RPMI8226 (cell line): ENCODE measurements around the gene AP5Z1.

Experiments
- DNase-seq: peaks from one replicate; pipeline ENCODE4 v3.0.0-alpha.2; 2015

The AP5Z1 gene

GRCh38 chr7:4766666-4767519 is 8.5 kb upstream of the AP5Z1 start:
- no peak for DNase-seq

- DNase-seq, result no peak
These were observed 6.5 kb upstream of the AP5Z1 start for GRCh38 chr7:4768597-4769569.

- no peak for DNase-seq
These were observed 5.7 kb upstream of the AP5Z1 start for GRCh38 chr7:4769761-4770160.

GRCh38 chr7:4770886-4771285 is 4.5 kb upstream of the AP5Z1 start:
- no peak for DNase-seq

GRCh38 chr7:4771737-4772136 is 3.7 kb upstream of the AP5Z1 start:
- no peak for DNase-seq

- no peak for DNase-seq
These were observed 3.1 kb upstream of the AP5Z1 start for GRCh38 chr7:4772306-4772705.

- DNase-seq, result no peak
These were observed 1.4 kb upstream of the AP5Z1 start for GRCh38 chr7:4774007-4774406.

GRCh38 chr7:4774658-4775249 is 669 bp upstream of the AP5Z1 start:
- peak; percentile 55 for DNase-seq

GRCh38 chr7:4775848-4776623 is 613 bp downstream of the AP5Z1 start:
- DNase-seq, result peak; percentile 22

GRCh38 chr7:4779118-4779517 is 3.7 kb downstream of the AP5Z1 start:
- DNase-seq, result no peak

GRCh38 chr7:4781366-4782069 is 6.1 kb downstream of the AP5Z1 start:
- no peak for DNase-seq

GRCh38 chr7:4782333-4783291 is 7.2 kb downstream of the AP5Z1 start:
- DNase-seq, result no peak

- DNase-seq, result no peak
These were observed 7.8 kb downstream of the AP5Z1 start for GRCh38 chr7:4783292-4783652.

GRCh38 chr7:4783762-4784351 is 8.4 kb downstream of the AP5Z1 start:
- DNase-seq, result no peak

GRCh38 chr7:4784799-4785198 is 9.4 kb downstream of the AP5Z1 start:
- DNase-seq, result no peak

- no peak for DNase-seq
These were observed 9.9 kb downstream of the AP5Z1 start for GRCh38 chr7:4785371-4785770.

- no peak for DNase-seq
These were observed 10.6 kb downstream of the AP5Z1 start for GRCh38 chr7:4786015-4786414.

- no peak for DNase-seq
These were observed 12.1 kb downstream of the AP5Z1 start for GRCh38 chr7:4787541-4787940.

- no peak for DNase-seq
These were observed 12.7 kb downstream of the AP5Z1 start for GRCh38 chr7:4787947-4788626.
